ENCODE data around the gene CDC26. TPM values are rescaled to one million over a fixed set of nuclear protein-coding genes. Genes with fewer than 3 reads are reported as not detected.

Gene CDC26
- total RNA-seq, 1 experiment from 2014 or later = 32.4 TPM

GRCh38 chr9:113257863-113258262, 17.5 kb downstream of the CDC26 start:
- no peaks in the 10 kb centered on the region for H3F3A ChIP-seq (ENCODE audit: low read length, unreplicated experiment)
- H4K20me1 ChIP-seq (ENCODE audit: low read length) = no peaks in the 10 kb centered on the region
- H3K36me3 ChIP-seq (ENCODE audit: low read depth, low read length) = no peaks in the 10 kb centered on the region
- H2AFZ ChIP-seq (ENCODE audit: low read length) = no peak overlapping the region
- no peaks in the 10 kb centered on the region for H3K4me1 ChIP-seq (ENCODE audit: insufficient read depth, low read length)
- no peak overlapping the region for H3K4me3 ChIP-seq (ENCODE audit: low read length)
- H3K4me2 ChIP-seq (ENCODE audit: low read length) = no peak overlapping the region
- CTCF ChIA-PET = no interaction called here
- TF ChIP-seq EZH2phosphoT487 (IDR thresholded peaks at IDR 0.05; ENCODE audit: borderline replicate concordance, low read length) (no peak), EZH2 (IDR thresholded peaks at IDR 0.05; ENCODE audit: low read length, unreplicated experiment) (no peak), CTCF (conservative IDR thresholded peaks at IDR 0.05; ENCODE audit: low read depth, low read length) (no peak)
- H3K27ac ChIP-seq (ENCODE audit: low read length) = no peak overlapping the region
- H3K27me3 ChIP-seq (ENCODE audit: low read length) = no peaks in the 10 kb centered on the region
- H3K9me2 ChIP-seq (replicated peaks; ENCODE audit: low read length) = no peaks in the 10 kb centered on the region
- ATAC-seq (no peak), DNase-seq (no peak)
- H3K9me3 ChIP-seq (ENCODE audit: low read length) = no peaks in the 10 kb centered on the region
- no peak overlapping the region for H3K9ac ChIP-seq (ENCODE audit: low read length)
- intact Hi-C loops (cut with micrococcal nuclease) = no loop called here
- no TSS peak for BruUV-seq (replicated peaks)
- POLR2A ChIA-PET (ENCODE audit: unreplicated experiment) = no interaction called here
- no peaks in the 10 kb centered on the region for H3K79me2 ChIP-seq (ENCODE audit: low read length)

DNA sequence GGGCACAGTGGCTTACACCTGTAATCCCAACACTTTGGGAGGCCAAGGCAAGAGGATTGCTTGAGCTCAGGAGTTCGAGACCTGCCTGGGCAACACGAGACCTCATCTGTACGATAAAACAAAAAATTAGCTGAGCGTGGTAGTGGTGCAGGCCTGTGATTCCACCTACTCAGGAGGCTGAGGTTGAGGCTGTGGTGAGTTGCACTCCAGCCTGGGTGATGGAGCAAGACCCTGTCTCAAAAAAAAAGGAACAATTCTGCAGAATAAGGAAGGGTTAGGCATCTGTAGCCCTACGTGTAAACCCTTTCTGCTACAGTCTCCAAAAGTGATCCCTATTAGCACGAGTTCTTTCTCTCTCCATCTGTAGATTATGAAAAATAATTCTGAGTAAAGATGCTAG, 19.9 kb downstream of the CDC26 start:
- Histone ChIP-seq H3K4me3 (ENCODE audit: low read length) (no peak overlapping the region), H3K4me2 (ENCODE audit: low read length) (no peak overlapping the region), H4K20me1 (ENCODE audit: low read length) (no peaks in the 10 kb centered on the region), H2AFZ (ENCODE audit: low read length) (no peak overlapping the region), H3K9ac (ENCODE audit: low read length) (no peak overlapping the region), H3K27ac (ENCODE audit: low read length) (no peak overlapping the region), H3K4me1 (ENCODE audit: insufficient read depth, low read length) (no peaks in the 10 kb centered on the region), H3K27me3 (ENCODE audit: low read length) (no peaks in the 10 kb centered on the region), H3K36me3 (ENCODE audit: low read depth, low read length) (no peaks in the 10 kb centered on the region), H3K79me2 (ENCODE audit: low read length) (no peaks in the 10 kb centered on the region), H3K9me2 (replicated peaks; ENCODE audit: low read length) (no peaks in the 10 kb centered on the region), H3K9me3 (ENCODE audit: low read length) (no peaks in the 10 kb centered on the region), H3F3A (ENCODE audit: low read length, unreplicated experiment) (no peaks in the 10 kb centered on the region)
- intact Hi-C loops (cut with micrococcal nuclease) = no loop called here
- no peak for DNase-seq
- POLR2A ChIA-PET (ENCODE audit: unreplicated experiment) = no interaction called here
- BruUV-seq (replicated peaks) = no TSS peak
- TF ChIP-seq CTCF (conservative IDR thresholded peaks at IDR 0.05; ENCODE audit: low read depth, low read length) (no peak), EZH2 (IDR thresholded peaks at IDR 0.05; ENCODE audit: low read length, unreplicated experiment) (no peak), EZH2phosphoT487 (IDR thresholded peaks at IDR 0.05; ENCODE audit: borderline replicate concordance, low read length) (no peak)
- CTCF ChIA-PET = no interaction called here
- ATAC-seq = no peak

- Histone ChIP-seq H3K9me3 (ENCODE audit: low read length) (no peaks in the 10 kb centered on the region), H2AFZ (ENCODE audit: low read length) (no peak overlapping the region), H3K9me2 (replicated peaks; ENCODE audit: low read length) (no peaks in the 10 kb centered on the region), H3K4me3 (ENCODE audit: low read length) (no peak overlapping the region), H3K36me3 (ENCODE audit: low read depth, low read length) (no peaks in the 10 kb centered on the region), H3F3A (ENCODE audit: low read length, unreplicated experiment) (no peaks in the 10 kb centered on the region), H3K79me2 (ENCODE audit: low read length) (no peaks in the 10 kb centered on the region), H3K4me1 (ENCODE audit: insufficient read depth, low read length) (no peaks in the 10 kb centered on the region), H3K4me2 (ENCODE audit: low read length) (no peak overlapping the region), H3K27me3 (ENCODE audit: low read length) (no peaks in the 10 kb centered on the region), H3K27ac (ENCODE audit: low read length) (no peak overlapping the region), H3K9ac (ENCODE audit: low read length) (no peak overlapping the region), H4K20me1 (ENCODE audit: low read length) (no peaks in the 10 kb centered on the region)
- ChIA-PET CTCF (no interaction called here), POLR2A (ENCODE audit: unreplicated experiment) (no interaction called here)
- BruUV-seq (replicated peaks) = no TSS peak
- intact Hi-C loops (cut with micrococcal nuclease) = no loop called here
- DNase-seq (no peak), ATAC-seq (no peak)
- TF ChIP-seq EZH2 (IDR thresholded peaks at IDR 0.05; ENCODE audit: low read length, unreplicated experiment) (no peak), CTCF (conservative IDR thresholded peaks at IDR 0.05; ENCODE audit: low read depth, low read length) (no peak), EZH2phosphoT487 (IDR thresholded peaks at IDR 0.05; ENCODE audit: borderline replicate concordance, low read length) (no peak)
Measured at GRCh38 chr9:113254991-113255390, 20.4 kb downstream of the CDC26 start.

Measured in PC-3 (cell line).